ENCODE results near the gene SLC24A3. TPM values are rescaled to one million over a fixed set of nuclear protein-coding genes. Genes with fewer than 3 reads are reported as not detected.

Gene SLC24A3
- total RNA-seq, 1 experiment from 2014 or later: not detected

DNA sequence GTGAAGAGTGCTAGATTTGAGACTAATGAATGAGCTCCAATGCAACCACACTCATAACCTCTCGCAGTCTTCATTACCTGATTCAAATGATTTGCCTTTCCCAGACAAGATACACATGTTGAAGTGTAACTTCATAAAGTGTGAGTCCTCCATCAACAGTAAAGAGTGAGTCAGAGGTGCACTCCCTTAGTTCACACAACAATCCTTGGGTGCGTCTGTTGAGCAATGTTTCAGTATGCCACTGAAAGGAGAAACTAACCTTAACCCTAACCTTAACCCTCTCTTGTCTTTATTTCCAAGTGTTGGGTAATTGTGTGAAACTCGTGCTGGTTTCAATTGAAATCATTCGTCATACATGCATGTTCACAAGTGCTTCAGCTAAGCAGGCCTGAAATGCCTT, 524.6 kb downstream of the SLC24A3 start:
- Histone ChIP-seq H3K27me3 (ENCODE audit: control insufficient read depth, insufficient read depth, low read length) (no peaks in the 10 kb centered on the region), H3K36me3 (ENCODE audit: control insufficient read depth, insufficient read depth, low read length) (no peaks in the 10 kb centered on the region), H3K9me3 (ENCODE audit: control insufficient read depth, insufficient read depth, low read depth, low read length) (no peaks in the 10 kb centered on the region), H3K4me1 (ENCODE audit: control insufficient read depth, insufficient read depth, low read length) (peaks cover 18% of the 10 kb centered on the region), H3K27ac (ENCODE audit: low read length) (peak overlapping the region; percentile 55), H3K4me3 (ENCODE audit: low read depth in 2 of 2, low read length in 2 of 2) (no peak overlapping the region)
- DNase-seq (ENCODE audit: low read depth, low spot score) (peak; percentile 56), ATAC-seq (no peak)
- no peak for TF ChIP-seq SIN3A (IDR thresholded peaks at IDR 0.05; ENCODE audit: borderline replicate concordance, insufficient read depth, low read depth, low read length)
- TF ChIP-seq REST (IDR thresholded peaks at IDR 0.05; ENCODE audit: insufficient read depth in 1 of 2, low read depth in 2 of 2, low read length in 1 of 2): no peak
- TF ChIP-seq POLR2AphosphoS5 (IDR thresholded peaks at IDR 0.05; ENCODE audit: low read depth, low read length): no peak
- no peak for TF ChIP-seq CTCF (IDR thresholded peaks at IDR 0.05)
- TF ChIP-seq TCF7L2 (IDR thresholded peaks at IDR 0.05; ENCODE audit: low read depth, low read length): no peak
- CTCF ChIA-PET: no interaction called here
- in situ Hi-C loops (cut with HindIII; ENCODE audit: low pct_unique_long_range_greater_than_20kb, low sequenced_read_pairs) (no loop called here), intact Hi-C loops (cut with micrococcal nuclease; ENCODE audit: unreplicated experiment) (no loop called here)
- POLR2A ChIA-PET: interaction anchor here (0.6 kb wide), 1 partner anchor 519 kb away, joined by 5 read pairs; no protein-coding TSS in a partner anchor
- BruUV-seq (replicated peaks): no TSS peak

- in situ Hi-C loops (cut with HindIII; ENCODE audit: low pct_unique_long_range_greater_than_20kb, low sequenced_read_pairs) (no loop called here), intact Hi-C loops (cut with micrococcal nuclease; ENCODE audit: unreplicated experiment) (no loop called here)
- ChIA-PET POLR2A (no interaction called here), CTCF (no interaction called here)
- ATAC-seq: no peak
- H3K9me3 ChIP-seq (ENCODE audit: control insufficient read depth, insufficient read depth, low read depth, low read length): no peaks in the 10 kb centered on the region
- no peaks in the 10 kb centered on the region for H3K27me3 ChIP-seq (ENCODE audit: control insufficient read depth, insufficient read depth, low read length)
- peaks cover 18% of the 10 kb centered on the region for H3K4me1 ChIP-seq (ENCODE audit: control insufficient read depth, insufficient read depth, low read length)
- H3K4me3 ChIP-seq (ENCODE audit: low read depth in 2 of 2, low read length in 2 of 2): no peak overlapping the region
- H3K27ac ChIP-seq (ENCODE audit: low read length): no peak overlapping the region
- TF ChIP-seq REST (IDR thresholded peaks at IDR 0.05; ENCODE audit: insufficient read depth in 1 of 2, low read depth in 2 of 2, low read length in 1 of 2) (no peak), CTCF (IDR thresholded peaks at IDR 0.05) (no peak), SIN3A (IDR thresholded peaks at IDR 0.05; ENCODE audit: borderline replicate concordance, insufficient read depth, low read depth, low read length) (no peak), TCF7L2 (IDR thresholded peaks at IDR 0.05; ENCODE audit: low read depth, low read length) (no peak), POLR2AphosphoS5 (IDR thresholded peaks at IDR 0.05; ENCODE audit: low read depth, low read length) (no peak)
- BruUV-seq (replicated peaks): no TSS peak
- no peak for DNase-seq (ENCODE audit: low read depth, low spot score)
- H3K36me3 ChIP-seq (ENCODE audit: control insufficient read depth, insufficient read depth, low read length): no peaks in the 10 kb centered on the region
Measured at GRCh38 chr20:19738951-19739350, 526.5 kb downstream of the SLC24A3 start.

Data from Panc1 (cell line).